NCI-H1930 (cell line): ENCODE measurements around the gene MCC.

Experiments used
- DNase-seq, 2 experiments: peaks; one replicate each; lab custom pipeline; 2025; lab: John Stamatoyannopoulos, UW

The MCC gene

DNA sequence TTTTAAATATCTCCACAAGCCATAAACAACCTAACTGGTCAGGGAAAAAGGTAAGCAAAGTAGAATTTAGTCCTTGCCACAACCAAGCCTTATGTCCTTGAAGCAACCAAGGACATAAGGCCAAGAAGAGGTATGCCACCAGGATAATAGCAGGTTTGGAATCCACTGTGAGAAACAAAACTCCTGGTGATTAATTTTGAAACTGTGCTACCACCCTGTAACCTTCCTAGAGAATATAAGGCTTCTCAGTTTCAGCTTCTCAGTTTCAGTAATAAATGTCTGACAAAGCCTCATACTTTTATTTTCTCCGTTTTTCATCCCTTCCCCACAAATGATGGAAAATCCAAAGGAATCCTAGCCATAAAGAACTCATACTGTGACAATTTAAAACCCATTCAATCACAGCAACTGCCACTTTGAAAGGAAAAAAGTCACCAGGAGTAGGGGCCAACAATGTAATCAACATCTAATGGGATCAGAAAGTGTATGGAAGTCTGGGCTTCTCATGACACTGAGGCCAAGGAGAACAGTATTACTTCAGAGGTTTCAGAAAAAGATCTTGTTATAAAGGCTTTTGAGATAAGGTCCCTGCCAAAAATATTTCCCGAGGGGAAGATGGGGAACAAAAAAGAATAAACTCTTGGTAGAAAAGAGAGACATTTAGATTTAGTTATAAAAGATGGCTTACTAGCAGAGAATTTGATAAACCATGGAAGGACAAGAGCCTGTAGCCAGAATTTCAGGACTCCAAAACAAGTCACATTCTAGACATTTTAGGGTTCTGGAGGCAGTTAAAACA, 242.6 kb downstream of the MCC start:
- no peak for DNase-seq

DNA sequence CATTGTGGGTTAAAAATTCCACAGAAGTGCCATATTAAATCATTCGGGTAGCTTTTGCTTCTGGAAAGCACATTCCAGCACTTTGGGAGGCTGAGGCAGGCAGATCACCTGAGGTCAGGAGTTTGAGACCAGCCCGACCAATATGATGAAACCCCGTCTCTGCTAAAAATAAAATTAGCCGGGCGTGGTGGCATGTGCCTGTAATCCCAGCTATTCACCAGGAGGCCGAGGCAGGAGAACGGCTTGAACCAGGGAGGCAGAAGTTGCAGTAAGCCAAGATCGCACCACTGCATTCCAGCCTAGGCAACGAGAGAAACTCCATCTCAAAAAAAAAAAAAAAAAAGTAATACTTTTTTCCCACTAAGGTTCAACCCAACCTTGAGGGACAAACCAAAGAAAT, 243.3 kb downstream of the MCC start:
- DNase-seq, result no peak

DNA sequence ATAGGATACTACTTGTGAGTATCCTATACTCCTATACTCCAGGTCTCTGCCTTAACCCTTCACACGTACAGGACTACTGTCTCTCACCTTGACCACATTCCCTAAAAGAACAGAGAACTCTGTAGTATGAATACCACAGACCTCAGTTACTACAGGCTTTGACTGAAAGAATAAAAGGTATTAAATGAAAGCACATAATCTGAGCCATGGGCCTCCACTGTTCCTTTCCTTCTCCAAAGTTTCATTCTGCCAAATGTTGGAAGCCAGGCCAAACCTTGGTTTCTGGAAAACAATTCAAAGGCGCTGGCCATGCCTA, 244.9 kb downstream of the MCC start:
- DNase-seq, result no peak

DNA sequence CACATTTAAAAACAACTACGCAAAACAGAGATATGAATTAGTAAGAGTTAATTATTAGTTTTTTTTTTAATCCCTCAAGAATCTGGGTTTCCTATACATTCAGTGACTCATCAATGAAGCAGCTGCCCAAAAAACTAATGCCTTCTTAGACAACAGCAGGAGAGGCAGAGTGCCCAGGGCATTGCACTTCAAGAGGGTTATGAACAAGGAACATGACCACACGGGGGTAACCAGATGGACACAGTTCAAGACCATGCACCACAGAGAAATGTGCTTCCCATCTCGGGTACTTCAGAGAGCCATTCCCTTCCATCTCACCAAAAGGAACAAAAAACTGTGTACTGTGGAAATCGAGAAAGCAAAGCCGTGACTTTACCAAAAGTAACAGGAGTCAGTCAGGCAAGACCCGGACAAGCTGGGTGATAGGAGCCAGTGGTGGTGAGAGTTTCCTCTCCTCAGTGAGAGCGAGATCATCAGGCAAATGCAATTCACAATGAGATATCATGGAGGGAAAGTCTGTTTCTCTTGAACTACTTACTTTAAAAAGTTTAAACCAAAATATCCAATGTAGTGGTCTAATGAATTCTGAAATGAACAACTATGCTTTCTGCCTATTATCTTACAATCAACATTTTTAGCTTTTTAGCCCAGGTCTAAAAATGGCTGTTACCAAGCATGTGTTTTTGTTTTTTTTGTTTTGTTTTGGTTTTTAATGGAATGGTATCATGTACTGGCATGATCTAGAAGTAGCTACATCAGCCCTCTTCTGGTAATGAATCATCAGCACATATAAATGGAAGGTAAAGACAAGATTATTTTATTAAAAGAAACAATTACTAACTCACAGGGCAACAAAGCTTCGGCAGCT, 245.5 kb downstream of the MCC start:
- DNase-seq, result no peak

DNA sequence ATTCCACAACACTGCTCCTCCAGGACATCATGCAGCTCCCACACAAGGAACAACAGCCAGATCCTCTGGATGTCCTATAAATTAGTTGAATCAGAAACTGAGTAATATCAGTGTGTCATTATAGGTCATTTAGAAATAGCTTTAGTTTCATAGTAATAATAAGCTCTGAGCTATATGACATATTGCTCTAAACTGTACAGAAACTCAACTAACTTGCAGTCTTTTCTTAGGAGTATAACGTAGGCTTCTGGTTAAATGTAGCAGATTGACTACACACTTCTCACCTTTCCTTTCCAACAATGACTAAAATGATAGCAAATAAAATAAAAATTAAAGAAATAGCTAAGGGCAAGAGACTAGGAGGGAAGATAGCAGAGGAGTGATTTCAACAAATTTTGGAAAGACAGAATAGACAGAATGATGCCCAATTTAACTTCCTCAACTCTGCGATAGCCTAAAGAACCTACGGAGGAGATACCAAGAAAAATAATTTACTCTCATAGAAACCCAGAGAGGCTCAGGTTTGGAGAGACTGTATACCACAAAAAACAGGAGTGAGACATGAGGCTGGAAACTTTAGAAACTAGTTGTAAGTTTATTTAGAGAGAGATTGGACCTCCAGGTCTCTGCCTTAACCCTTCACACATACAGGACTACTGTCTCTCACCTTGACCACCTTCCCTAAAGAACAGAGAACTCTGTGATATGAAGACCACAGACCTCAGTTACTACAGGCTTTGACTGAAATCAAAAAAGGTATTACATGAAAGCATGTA, 247.1 kb downstream of the MCC start:
- DNase-seq, result no peak

DNA sequence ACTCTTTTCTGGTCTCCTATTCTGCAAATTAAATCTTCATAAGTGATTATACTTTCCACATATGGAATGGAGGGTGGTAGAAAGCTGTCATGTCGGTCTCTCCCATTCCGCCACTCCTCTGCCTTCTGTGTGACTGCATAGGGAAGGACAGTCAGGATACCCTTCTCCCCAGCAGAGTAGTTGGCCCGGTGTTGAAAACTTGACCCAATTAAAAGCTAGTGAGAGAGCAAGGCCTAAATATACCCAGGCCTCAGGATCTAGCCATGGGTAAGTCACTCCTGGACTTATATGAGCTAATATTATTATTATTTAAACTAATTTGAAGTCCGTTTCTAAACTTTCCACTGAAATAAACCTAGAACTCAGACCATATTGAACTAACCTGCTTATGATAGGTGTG, 248.2 kb downstream of the MCC start:
- DNase-seq, result no peak

DNA sequence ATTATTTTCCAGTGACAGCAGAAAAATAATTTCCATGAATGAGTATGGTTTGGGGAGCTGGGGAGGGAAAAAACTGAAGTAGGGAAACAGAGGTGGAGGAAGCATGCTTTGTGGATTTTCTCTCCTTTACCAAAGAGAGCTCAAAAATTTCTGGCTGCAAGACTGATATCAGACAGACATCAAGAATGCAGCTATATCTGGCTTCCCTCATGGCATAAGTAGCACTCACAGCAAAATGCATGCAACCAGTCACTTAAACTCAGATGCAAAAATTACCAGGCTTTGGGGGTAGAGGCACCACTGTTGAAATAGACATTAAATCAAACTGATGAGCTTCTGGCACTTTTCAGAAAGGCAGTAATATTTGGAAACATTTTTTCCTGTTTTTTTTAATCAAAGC, 250.4 kb downstream of the MCC start:
- DNase-seq, result no peak

DNA sequence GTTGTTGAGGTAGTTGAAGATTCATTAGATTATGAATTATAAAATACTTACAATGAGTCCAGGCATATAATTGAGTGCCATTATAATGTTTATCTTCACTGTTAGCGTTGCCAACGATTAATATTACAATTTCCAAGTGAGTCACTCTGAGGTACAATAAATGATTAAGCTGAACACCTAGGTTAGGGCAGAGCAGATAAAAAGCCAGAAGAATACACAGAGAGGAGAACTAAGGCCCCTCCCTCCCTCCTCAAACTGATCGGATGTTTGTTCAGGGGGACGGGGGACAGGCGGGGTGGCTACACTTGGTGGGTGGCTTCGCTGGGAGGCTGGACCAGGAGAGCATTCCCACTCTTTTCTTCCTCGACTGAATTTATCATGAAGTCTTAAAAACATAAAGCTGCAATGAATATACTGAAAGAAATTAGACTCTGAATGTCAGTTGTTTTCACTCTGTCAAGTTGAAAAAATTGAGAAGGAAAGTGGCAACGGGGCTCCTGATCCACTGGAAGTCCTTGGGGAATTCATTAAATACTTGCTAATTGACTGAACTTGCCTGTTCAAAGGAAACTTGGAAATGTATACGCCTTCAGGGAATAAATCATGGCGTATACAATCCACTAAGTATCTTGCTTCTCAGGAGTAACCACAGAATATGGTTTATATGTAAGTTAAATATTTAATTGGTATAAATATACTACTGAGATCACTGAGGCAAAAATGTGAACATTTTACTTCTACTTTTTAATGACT, 251.5 kb downstream of the MCC start:
- DNase-seq, result no peak

DNA sequence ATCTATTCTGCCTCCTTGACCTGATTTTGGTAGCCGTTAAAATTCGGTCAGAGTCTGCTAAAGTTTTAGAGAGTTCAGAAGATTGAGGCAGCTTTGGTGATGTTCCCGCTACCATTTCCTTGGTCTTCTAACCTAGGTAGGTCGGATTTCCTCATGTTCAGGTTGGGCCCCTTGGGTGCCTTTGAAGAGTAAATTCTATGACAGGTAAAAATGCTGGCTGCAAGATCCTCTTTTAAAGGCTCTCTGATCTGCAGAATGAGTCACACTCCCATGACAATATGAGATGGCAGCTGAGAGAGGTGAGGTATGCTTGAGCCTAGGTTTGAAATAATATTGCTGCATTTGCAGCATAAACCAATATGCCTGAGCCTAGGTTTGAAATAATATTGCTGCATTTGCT, 252.4 kb downstream of the MCC start:
- no peak for DNase-seq

DNA sequence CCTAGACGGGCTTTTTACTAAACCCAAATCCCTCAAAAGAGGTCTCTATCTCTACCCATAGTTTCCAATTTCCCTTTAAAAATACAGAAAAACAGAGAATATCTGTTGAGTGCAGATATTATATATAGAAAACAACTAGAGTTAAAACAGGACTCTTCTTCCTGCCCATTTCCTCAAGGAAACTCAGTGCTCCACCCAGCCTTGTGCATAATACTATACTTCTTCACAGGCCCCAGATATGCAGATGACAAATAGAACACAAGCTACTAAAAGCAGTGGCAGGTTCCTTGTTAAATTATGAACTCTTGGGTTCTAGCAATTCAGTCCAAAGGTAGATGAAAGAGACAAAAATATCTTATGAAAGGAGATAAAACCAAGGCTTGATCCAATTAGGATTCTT, 253.7 kb downstream of the MCC start:
- no peak for DNase-seq

DNA sequence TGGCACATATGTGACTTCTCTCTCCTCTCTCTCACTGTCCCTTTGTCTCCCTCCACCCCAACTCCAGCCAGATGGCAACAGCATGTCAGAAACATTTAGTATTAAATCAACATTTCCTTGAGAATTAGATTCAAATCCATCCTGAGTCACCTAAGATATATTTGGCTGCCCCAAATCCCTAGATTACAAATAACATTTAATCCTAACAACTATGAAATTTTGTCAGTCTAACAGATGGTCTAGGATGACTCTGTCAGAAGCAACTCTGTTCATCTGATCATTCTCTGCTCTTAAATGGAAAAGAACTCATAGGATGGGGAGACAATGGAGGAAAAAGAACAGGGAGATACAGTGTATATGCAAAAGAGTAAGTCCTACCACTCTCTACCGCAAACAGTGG, 254.6 kb downstream of the MCC start:
- no peak for DNase-seq

DNA sequence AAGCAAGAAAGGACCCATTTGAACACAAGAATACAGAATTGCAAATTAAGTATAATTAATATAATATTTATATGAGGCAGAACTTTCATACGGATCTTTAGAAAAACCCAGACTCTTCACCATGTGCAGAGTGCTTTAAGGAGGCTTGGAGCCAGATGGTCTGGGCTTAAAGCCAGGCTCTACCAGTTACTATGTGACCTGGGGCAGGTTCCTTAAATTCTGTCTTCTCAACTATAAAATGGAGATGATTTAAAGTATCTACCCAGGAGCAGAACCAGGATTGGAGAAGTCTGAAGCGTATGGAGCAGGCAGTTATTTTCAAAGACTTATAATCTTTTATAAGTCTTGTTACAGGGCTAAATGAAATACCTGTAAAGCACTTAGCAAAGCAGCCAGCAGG, 255.6 kb downstream of the MCC start:
- DNase-seq, result no peak

DNA sequence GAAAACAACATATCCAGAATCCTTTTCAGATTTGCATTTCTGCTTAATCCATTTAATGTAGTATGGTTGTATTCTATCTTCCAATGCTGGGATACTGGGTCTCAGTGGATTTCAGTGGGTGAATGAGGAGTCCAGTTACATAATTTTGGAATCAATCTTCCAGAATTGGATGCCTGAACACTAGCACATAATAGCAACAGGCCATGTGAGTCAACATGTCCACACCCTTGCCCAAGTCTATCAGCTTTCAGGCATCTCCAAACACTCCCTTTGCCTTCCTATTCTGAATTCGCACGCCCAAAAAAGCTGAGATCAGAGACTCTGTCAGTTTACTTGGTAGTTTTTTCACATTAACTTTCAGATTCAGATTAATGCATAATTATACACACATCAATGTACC, 256.0 kb downstream of the MCC start:
- DNase-seq, result no peak

DNA sequence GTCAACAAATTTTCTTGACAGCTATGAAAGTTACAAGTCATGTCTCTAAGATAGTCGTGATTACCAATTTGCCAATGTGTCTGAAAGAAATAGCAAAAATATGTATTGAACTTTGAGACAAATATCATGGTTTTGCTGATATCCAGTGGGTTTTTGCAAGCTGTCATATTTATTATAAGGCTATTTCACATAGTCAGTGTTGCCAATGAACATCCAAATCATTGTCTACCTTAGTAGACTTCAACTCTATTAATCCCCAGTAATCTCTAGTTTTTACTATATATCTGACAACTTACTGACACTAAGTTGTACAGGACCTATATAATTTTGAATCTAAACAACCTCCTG, 256.6 kb downstream of the MCC start:
- DNase-seq, result no peak

DNA sequence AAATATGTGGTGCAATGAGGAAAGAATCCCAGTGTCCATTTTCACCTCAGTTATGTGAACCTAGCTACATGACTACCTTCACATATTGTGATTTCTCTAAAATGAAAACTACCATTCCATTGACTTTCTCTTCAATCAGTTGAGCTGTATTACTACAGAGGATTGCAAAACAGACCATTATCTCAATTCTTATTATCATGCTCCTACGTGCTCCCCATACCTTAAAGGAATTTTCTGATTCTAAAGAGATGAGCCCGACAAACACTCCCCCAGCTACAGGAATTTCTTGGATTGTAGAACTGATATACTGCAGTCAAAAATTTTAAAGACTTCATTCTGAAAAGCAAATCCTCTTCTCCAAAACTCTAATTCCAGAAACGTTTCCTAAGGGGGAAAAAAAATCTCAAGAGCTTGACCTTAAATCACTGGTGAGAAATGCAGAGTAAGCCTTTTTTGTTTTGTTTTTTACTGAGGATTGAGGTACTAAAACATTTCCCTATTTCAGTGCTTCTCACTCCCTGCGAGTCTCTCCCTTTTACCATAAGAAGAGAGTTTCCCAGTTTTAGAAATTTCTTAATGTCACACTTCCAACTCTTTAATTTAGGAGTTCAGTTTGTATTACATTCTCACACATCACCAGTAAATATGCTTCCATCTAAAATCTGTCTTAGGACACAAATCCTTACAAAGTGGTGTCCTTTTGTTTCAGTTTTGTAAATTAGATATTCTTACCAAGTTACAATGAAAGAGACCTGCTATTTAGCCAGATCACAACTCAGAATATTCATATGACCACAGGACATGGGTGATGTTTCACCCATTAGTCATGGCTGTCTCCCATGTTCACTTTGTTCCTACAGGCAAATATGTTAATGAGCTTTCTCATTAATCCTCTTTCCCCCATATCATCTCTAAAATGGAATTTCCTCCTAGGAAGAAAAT, 257.3 kb downstream of the MCC start:
- DNase-seq, result no peak

DNA sequence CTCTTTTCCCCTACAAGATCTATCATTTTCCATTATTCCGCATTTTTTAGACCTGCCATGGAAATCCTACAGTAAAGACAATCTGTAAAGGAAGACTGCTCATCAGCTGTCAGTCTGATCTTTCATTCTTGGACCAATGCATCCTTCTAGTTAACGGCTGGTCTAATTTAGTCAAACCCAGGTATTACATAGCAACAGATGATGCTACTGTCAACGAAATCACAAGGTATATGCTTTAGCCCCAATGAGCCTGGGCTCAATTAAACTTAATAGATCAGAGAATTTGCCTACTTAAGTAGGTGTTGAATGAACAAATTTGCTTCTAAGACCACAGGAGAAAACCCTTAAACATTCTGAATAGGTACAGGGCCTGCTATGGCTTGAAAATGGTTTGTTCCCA, 260.5 kb downstream of the MCC start:
- no peak for DNase-seq

DNA sequence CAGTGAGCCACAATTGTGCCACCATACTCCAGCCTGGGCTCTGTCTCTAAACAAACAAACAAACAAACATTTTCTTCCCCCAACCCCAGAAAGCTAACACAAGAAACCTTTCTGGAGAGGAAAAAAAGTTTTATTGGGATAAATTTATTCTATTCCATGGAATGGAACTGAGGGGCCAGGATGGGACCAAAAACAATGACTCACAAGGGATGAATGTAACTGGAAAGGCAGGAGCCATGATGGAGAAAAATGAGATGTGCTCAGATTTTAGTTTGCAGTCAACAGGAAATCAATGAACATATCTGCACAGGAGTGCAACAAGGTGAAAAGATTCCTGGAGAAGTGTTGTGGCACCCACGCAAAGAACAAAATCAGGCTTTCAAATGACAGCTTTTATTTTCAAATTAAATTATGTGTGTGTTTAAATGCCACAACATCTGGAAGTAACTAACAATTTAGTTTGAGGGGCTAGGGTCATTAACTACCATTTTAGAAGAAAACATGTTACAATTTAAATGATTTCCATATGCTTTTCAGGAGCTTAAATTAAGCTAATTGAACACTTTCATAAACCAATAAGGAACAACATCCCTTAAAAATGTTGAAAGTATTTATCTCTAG, 262.0 kb downstream of the MCC start:
- DNase-seq, result no peak

DNA sequence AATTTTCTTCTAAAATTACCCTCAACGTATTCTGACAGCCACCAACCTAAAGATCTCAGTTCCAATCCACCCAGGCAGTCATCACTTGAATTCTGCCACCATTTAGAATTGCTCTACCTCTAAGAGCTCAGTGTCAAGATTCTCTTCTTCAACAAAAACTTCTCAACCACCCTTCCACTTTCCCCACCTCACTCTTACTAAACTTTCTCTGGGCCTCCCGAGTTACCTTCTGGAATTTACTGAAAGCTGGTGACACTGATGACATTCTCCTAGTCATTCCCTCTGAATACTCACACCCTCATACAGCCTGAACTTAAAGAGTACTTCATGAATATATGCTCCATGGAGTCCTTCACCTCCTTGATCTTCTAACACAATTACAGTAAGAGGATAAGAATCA, 263.0 kb downstream of the MCC start:
- DNase-seq, result no peak

DNA sequence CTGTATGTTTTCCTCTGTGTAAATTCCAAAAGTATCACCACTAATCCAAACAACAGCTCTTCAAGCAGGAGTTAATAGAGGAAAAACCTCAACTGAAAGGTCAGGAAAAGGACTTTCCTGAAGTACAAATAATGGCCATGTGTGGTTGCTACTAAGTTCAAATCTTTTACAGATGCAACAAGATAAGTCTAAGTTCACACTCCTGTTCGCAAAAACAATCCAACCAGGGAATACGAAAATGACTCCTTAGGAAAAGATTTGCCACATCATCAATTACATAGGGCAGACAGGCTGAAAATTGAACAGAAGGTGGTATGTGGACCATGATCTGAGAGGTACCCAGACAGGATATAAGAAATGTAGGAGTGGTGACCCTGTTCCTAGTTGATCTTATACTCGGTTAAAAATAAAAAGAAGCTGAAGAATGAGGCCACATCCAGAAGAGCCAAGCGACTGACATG, 263.6 kb downstream of the MCC start:
- DNase-seq, result no peak

DNA sequence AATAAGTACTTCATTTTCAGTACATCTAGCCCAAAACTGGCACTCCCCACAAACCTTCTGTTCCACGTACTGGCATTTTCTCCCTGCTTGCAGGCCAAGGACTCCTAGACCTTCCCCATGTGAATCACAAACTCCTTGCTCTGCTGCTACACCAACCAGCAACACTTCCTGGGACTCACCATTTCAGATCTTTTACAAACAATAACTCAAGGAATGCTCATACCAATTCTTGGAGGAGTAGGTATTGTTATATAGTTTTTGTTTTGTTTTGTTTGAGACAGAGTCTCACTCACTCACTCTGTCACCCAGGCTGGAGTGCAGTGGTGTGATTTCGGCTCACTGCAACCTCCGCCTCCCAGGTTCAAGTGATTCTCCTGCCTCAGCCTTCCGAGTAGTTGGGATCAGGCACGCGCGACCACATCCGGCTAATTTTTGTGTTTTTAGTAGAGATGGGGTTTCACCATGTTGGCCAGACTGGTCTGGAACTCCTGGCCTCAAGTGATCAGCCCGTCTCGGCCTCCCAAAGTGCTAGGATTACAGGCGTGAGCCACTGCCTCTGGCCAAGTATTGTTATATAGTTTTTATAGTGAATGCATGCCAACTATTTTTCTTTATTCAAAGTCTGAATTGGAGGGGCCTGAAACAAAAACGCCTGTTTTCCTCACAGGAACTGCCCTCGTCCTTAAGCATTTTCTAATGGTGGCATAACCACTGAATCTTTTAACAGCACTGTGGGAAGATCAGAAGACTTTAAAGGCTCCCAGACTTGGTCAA, 264.2 kb downstream of the MCC start:
- no peak for DNase-seq
